Measurements from ENCODE around the gene DHCR7.

Gene DHCR7

GRCh38 chr11:71406681-71407080 is 41.5 kb downstream of the DHCR7 start:
- no peak for DNase-seq

GRCh38 chr11:71404209-71404608 is 44.0 kb downstream of the DHCR7 start:
- no peak for DNase-seq

- DNase-seq, result no peak
These were observed 45.3 kb downstream of the DHCR7 start for GRCh38 chr11:71402878-71403277.

GRCh38 chr11:71400216-71400615 is 48.0 kb downstream of the DHCR7 start:
- no peak for DNase-seq

GRCh38 chr11:71399341-71399740 is 48.9 kb downstream of the DHCR7 start:
- no peak for DNase-seq

- DNase-seq, result no peak
These were observed 50.2 kb downstream of the DHCR7 start for GRCh38 chr11:71397961-71398360.

- no peak for DNase-seq
These were observed 50.8 kb downstream of the DHCR7 start for GRCh38 chr11:71397331-71397860.

- DNase-seq, result no peak
These were observed 51.6 kb downstream of the DHCR7 start for GRCh38 chr11:71396548-71397123.

GRCh38 chr11:71395774-71396173 is 52.4 kb downstream of the DHCR7 start:
- DNase-seq, result no peak

- no peak for DNase-seq
These were observed 53.0 kb downstream of the DHCR7 start for GRCh38 chr11:71395263-71395560.

GRCh38 chr11:71393283-71393682 is 54.9 kb downstream of the DHCR7 start:
- no peak for DNase-seq

GRCh38 chr11:71391796-71392195 is 56.4 kb downstream of the DHCR7 start:
- no peak for DNase-seq

- no peak for DNase-seq
These were observed 56.8 kb downstream of the DHCR7 start for GRCh38 chr11:71391352-71391751.

- no peak for DNase-seq
These were observed 59.5 kb downstream of the DHCR7 start for GRCh38 chr11:71388637-71389235.

GRCh38 chr11:71387784-71388636 is 60.2 kb downstream of the DHCR7 start:
- no peak for DNase-seq

- DNase-seq, result no peak
These were observed 61.0 kb downstream of the DHCR7 start for GRCh38 chr11:71387200-71387599.

- DNase-seq, result no peak
These were observed 62.0 kb downstream of the DHCR7 start for GRCh38 chr11:71386202-71386601.

- no peak for DNase-seq
These were observed 63.1 kb downstream of the DHCR7 start for GRCh38 chr11:71385091-71385490.

- DNase-seq, result no peak
These were observed 63.6 kb downstream of the DHCR7 start for GRCh38 chr11:71384561-71384960.
